ENCODE data around the gene ITGB3BP.

Gene ITGB3BP

GRCh38 chr1:63537940-63538339 is 14.9 kb upstream of the ITGB3BP start:
- H3K4me3 ChIP-seq (ENCODE audit: low read length) = no peak overlapping the region
- no peaks in the 10 kb centered on the region for H4K20me1 ChIP-seq (ENCODE audit: control insufficient read depth, insufficient read depth, low read depth, low read length)
- H3K36me3 ChIP-seq (ENCODE audit: control insufficient read depth, low read length) = peaks cover 20% of the 10 kb centered on the region
- no peaks in the 10 kb centered on the region for H3K4me1 ChIP-seq (ENCODE audit: control insufficient read depth, low read length)
- no peak overlapping the region for H3K4me2 ChIP-seq (ENCODE audit: low read length)
- no peaks in the 10 kb centered on the region for H3K9me2 ChIP-seq (replicated peaks; ENCODE audit: control insufficient read depth, low read length)
- H3F3A ChIP-seq (ENCODE audit: control insufficient read depth, insufficient read depth) = peaks cover 7% of the 10 kb centered on the region; the same call in 1 of the 2 replicates
- H3K9me3 ChIP-seq (ENCODE audit: control insufficient read depth, insufficient read depth, low read length) = no peaks in the 10 kb centered on the region
- no peak overlapping the region for H3K27ac ChIP-seq (ENCODE audit: low read depth, low read length)
- H3K79me2 ChIP-seq (ENCODE audit: control insufficient read depth, low read length) = no peaks in the 10 kb centered on the region
- no peaks in the 10 kb centered on the region for H3K27me3 ChIP-seq (ENCODE audit: control insufficient read depth, low read length)
- TF ChIP-seq CTCF (IDR thresholded peaks at IDR 0.05; ENCODE audit: low read depth, low read length, poor library complexity, severe bottlenecking) = peak; percentile 32
- TF ChIP-seq EZH2phosphoT487 (IDR thresholded peaks at IDR 0.05; ENCODE audit: borderline replicate concordance, low read length) = no peak

- Histone ChIP-seq H3K9me3 (ENCODE audit: control insufficient read depth, insufficient read depth, low read length) (no peaks in the 10 kb centered on the region), H3K4me2 (ENCODE audit: low read length) (no peak overlapping the region), H3K4me1 (ENCODE audit: control insufficient read depth, low read length) (no peaks in the 10 kb centered on the region), H3K27me3 (ENCODE audit: control insufficient read depth, low read length) (no peaks in the 10 kb centered on the region), H3K36me3 (ENCODE audit: control insufficient read depth, low read length) (peaks cover 27% of the 10 kb centered on the region), H3K27ac (ENCODE audit: low read depth, low read length) (no peak overlapping the region), H3K79me2 (ENCODE audit: control insufficient read depth, low read length) (no peaks in the 10 kb centered on the region), H3F3A (ENCODE audit: control insufficient read depth, insufficient read depth) (peaks cover 7% of the 10 kb centered on the region; the same call in 1 of the 2 replicates), H4K20me1 (ENCODE audit: control insufficient read depth, insufficient read depth, low read depth, low read length) (no peaks in the 10 kb centered on the region), H3K4me3 (ENCODE audit: low read length) (no peak overlapping the region), H3K9me2 (replicated peaks; ENCODE audit: control insufficient read depth, low read length) (no peaks in the 10 kb centered on the region)
- no peak for TF ChIP-seq CTCF (IDR thresholded peaks at IDR 0.05; ENCODE audit: low read depth, low read length, poor library complexity, severe bottlenecking)
- no peak for TF ChIP-seq EZH2phosphoT487 (IDR thresholded peaks at IDR 0.05; ENCODE audit: borderline replicate concordance, low read length)
Measured at GRCh38 chr1:63537006-63537405, 14.0 kb upstream of the ITGB3BP start.

GRCh38 chr1:63534406-63534805 is 11.4 kb upstream of the ITGB3BP start:
- no peak overlapping the region for H3K4me2 ChIP-seq (ENCODE audit: low read length)
- no peak for TF ChIP-seq EZH2phosphoT487 (IDR thresholded peaks at IDR 0.05; ENCODE audit: borderline replicate concordance, low read length)
- no peak for TF ChIP-seq CTCF (IDR thresholded peaks at IDR 0.05; ENCODE audit: low read depth, low read length, poor library complexity, severe bottlenecking)
- H3K27me3 ChIP-seq (ENCODE audit: control insufficient read depth, low read length) = no peaks in the 10 kb centered on the region
- H3K9me3 ChIP-seq (ENCODE audit: control insufficient read depth, insufficient read depth, low read length) = no peaks in the 10 kb centered on the region
- no peak overlapping the region for H3K27ac ChIP-seq (ENCODE audit: low read depth, low read length)
- H3K36me3 ChIP-seq (ENCODE audit: control insufficient read depth, low read length) = peaks cover 37% of the 10 kb centered on the region
- peaks cover 7% of the 10 kb centered on the region; the same call in 1 of the 2 replicates for H3F3A ChIP-seq (ENCODE audit: control insufficient read depth, insufficient read depth)
- no peaks in the 10 kb centered on the region for H3K4me1 ChIP-seq (ENCODE audit: control insufficient read depth, low read length)
- H3K79me2 ChIP-seq (ENCODE audit: control insufficient read depth, low read length) = no peaks in the 10 kb centered on the region
- no peak overlapping the region for H3K4me3 ChIP-seq (ENCODE audit: low read length)
- H3K9me2 ChIP-seq (replicated peaks; ENCODE audit: control insufficient read depth, low read length) = no peaks in the 10 kb centered on the region
- H4K20me1 ChIP-seq (ENCODE audit: control insufficient read depth, insufficient read depth, low read depth, low read length) = no peaks in the 10 kb centered on the region; the same call in 1 of the 2 replicates

All from DOHH2 (cell line).